ENCODE data around the gene PFKFB3.

The PFKFB3 gene

DNA sequence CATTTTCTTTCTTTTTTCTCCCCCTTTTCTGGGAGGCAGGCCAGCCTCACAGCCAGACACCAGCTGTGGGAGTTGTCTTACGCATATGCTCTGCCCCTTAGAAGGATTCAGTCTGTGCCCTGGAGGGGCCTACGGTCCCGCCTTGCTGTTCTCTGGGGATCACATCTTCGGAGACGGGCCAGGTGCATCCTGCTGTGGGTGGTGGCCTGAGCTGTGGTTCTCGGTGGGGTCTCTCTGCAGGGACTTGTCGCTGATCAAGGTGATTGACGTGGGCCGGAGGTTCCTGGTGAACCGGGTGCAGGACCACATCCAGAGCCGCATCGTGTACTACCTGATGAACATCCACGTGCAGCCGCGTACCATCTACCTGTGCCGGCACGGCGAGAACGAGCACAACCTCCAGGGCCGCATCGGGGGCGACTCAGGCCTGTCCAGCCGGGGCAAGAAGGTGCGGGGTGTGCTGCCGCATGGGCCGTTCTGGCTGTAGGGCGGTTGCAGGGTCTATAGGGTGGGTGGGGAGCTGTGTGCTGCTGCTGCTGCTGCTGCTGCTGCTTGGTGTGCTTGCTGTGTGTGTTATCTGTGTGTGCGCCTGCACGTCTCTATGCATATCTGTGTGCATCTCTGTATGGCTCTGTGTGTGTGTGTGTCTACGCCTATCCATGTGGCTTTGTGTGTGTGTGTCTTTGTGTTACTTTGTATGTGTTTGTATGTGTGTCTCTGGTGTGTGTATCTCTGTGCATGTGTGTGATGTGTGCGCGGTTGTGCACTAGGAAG lies 17.9 kb downstream of the PFKFB3 start:
- no peak for DNase-seq (ENCODE audit: low spot score)

DNA sequence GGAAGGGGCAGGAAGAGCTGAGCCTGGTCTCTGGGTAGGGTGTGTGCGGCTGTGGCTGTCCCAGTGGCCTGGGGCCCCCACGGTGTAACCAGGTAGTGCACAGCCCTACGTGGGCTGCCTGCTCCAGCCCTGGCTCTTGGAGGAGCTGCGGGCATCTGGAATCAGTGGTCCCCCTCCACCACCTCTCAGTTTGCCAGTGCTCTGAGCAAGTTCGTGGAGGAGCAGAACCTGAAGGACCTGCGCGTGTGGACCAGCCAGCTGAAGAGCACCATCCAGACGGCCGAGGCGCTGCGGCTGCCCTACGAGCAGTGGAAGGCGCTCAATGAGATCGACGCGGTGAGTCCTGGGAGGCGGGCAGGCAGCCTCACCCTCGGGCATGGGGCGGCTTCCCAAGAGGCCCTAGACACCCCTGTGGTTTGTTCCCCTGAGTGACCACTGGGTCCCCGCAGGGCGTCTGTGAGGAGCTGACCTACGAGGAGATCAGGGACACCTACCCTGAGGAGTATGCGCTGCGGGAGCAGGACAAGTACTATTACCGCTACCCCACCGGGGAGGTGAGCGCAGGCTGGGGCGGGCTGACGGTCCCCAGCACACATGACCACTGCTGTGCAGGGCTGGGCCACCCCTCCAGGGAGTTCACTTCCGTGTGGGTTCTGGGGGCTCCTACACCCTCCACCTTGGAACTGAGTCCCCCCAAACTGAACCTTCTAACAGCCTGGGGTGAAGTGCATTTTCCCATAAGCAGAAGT lies 18.6 kb downstream of the PFKFB3 start:
- DNase-seq (ENCODE audit: low spot score): no peak

- DNase-seq (ENCODE audit: low spot score): no peak
Measured at GRCh38 chr10:6221971-6222751, 19.4 kb downstream of the PFKFB3 start.

GRCh38 chr10:6222755-6223154 lies 20.0 kb downstream of the PFKFB3 start:
- no peak for DNase-seq (ENCODE audit: low spot score)

- no peak for DNase-seq (ENCODE audit: low spot score)
Measured at GRCh38 chr10:6223981-6224380, 21.2 kb downstream of the PFKFB3 start.

- no peak for DNase-seq (ENCODE audit: low spot score)
Measured at GRCh38 chr10:6224781-6225180, 22.0 kb downstream of the PFKFB3 start.

GRCh38 chr10:6225263-6225814 lies 22.6 kb downstream of the PFKFB3 start:
- DNase-seq (ENCODE audit: low spot score): no peak

GRCh38 chr10:6226216-6226615 lies 23.5 kb downstream of the PFKFB3 start:
- DNase-seq (ENCODE audit: low spot score): no peak

GRCh38 chr10:6227346-6227745 lies 24.6 kb downstream of the PFKFB3 start:
- no peak for DNase-seq (ENCODE audit: low spot score)

DNA sequence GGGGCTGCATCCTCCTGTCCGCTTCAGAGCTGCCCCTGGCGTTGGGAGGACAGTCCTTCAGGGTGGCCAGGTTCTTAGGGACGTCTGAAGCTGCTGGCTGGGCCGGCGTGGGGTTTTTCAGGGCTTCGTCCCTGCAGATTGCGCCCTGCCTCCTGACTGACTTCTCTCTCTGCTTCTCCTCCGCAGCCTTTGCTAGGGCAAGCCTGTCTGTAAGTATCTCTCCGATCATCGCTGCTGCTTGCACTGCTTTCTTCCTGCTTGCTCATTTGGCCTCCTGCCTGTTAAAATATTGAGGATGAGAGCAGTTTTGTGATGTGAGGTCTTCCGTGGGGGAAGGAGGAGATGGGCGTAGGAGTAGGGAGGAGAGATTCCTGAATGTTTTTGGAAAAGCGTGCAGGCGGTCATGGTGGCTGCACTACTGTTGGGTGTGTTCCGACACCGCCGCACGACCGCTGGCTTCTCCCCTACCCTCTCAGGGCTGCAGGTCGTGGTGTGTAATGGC lies 25.3 kb downstream of the PFKFB3 start:
- no peak for DNase-seq (ENCODE audit: low spot score)

DNA sequence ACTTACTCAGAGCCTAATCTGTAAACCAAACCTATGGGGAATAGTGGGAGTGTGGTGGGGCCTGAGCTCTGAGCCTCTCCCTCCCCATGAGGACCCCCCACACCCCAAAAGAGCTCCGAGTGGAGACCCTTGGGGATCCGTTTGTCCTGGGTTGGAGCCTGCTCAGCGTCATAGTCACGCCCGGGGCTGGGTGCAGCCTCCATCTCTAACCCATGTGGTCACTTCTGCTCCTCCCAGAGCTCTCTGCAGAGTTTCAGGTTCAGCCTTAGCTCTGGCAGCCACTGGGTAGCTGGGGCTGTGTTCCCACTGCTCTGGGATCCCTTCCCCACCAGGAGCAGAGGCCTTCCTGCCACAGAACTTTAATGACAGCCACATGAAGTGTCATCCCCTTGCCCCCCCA lies 25.9 kb downstream of the PFKFB3 start:
- DNase-seq (ENCODE audit: low spot score): no peak

DNA sequence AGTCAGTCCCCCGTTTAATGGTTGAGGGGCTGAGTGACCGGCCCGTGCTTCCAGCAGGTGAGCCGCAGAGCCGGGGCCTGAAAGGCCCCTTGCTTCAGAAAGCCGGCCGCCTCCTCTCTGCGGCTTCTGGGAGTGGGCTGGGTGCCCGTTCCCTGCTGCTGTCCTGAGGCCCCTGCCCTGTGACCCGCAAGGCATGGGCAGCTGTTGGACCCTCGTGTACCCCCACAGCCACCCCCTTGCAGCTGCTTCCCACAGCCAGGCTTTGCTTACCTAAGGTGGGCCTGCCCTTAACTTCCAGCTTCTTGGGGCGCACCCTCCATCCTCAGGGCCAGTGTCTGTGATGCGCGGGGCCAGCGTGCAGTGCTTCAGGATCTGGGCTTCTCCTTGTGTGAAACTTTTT lies 26.6 kb downstream of the PFKFB3 start:
- DNase-seq (ENCODE audit: low spot score): no peak

DNA sequence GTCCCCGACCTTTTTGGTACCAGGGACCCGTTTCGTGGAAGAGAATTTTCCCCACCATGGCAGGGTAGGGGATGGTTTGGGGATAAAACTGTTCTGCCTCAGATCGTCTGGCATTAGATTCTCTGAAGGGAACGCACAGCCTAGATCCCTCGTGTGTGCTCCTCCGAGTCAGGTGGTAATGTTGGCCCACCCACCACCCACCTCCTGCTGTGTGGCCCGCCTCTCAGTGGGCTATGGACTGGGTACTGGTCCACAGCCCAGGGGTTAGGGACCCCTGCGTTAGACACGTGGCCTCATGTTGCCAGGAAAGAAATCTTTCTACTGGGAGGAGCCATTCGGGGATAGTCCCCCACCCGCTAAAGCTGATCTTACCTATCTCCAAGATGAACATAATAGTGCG lies 27.0 kb downstream of the PFKFB3 start:
- no peak for DNase-seq (ENCODE audit: low spot score)

DNA sequence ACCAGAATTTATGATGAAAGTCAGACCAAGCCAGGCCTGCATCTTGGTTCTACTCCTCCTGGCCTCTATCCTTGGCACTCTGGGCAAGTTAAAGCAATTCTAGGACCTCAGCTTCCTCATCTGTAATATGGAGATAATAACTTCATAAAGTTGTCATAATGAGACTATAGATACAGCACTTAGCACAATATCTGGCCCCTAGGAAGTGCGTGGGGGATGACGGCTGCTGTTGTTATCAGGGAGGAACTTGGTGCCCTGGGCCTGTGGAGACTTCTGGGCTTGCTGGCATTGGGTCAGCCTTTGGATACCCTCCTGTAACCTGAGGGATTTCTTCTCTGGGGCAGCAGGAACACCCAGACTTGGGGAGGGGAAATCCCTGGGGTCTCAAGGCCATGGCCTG lies 27.6 kb downstream of the PFKFB3 start:
- no peak for DNase-seq (ENCODE audit: low spot score)

DNA sequence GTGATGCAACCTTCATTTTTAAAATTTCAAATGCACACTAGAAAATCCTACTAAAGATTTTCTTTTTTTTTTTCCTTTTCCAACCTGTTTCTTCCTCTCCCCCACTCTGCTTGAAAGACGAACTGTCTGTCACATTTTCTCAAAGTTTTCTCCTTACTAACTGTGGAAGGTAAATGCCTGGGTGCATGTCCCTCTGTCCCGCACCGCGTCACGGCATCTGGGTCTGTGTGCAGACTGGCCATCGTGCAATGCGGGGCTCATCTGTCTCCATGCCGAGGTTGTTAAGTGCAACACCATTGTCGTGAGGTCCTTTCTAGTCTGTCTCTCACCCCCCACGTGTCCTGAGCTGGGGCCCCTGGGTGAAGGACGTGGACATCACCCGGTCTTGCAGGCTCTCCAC lies 28.4 kb downstream of the PFKFB3 start:
- DNase-seq (ENCODE audit: low spot score): no peak

DNA sequence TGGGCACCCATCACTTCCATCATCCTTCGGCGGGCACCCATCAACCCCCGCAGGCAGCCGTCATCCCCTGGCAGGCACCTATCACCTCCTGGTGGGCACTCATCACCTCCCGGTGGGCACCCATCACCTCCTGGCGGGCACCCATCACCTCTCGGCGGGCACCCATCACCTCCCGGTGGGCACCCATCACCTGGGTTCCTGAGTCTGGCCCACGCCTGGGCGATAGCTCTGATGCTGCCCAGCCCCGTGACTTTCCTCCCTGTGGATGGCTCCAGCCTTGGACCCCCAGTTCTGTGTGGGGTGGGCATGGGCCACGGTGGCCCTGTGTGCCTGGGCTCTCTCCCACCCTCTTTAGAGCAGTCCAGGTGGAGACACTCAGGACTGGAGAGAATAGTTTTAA lies 29.0 kb downstream of the PFKFB3 start:
- DNase-seq (ENCODE audit: low spot score): no peak

GRCh38 chr10:6232225-6232807 lies 29.6 kb downstream of the PFKFB3 start:
- DNase-seq (ENCODE audit: low spot score): no peak

DNA sequence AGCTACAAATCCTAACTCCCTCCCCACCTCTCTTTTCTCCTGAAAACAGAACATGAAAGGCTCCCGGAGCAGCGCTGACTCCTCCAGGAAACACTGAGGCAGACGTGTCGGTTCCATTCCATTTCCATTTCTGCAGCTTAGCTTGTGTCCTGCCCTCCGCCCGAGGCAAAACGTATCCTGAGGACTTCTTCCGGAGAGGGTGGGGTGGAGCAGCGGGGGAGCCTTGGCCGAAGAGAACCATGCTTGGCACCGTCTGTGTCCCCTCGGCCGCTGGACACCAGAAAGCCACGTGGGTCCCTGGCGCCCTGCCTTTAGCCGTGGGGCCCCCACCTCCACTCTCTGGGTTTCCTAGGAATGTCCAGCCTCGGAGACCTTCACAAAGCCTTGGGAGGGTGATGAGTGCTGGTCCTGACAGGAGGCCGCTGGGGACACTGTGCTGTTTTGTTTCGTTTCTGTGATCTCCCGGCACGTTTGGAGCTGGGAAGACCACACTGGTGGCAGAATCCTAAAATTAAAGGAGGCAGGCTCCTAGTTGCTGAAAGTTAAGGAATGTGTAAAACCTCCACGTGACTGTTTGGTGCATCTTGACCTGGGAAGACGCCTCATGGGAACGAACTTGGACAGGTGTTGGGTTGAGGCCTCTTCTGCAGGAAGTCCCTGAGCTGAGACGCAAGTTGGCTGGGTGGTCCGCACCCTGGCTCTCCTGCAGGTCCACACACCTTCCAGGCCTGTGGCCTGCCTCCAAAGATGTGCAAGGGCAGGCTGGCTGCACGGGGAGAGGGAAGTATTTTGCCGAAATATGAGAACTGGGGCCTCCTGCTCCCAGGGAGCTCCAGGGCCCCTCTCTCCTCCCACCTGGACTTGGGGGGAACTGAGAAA lies 30.4 kb downstream of the PFKFB3 start:
- DNase-seq (ENCODE audit: low spot score): no peak

DNA sequence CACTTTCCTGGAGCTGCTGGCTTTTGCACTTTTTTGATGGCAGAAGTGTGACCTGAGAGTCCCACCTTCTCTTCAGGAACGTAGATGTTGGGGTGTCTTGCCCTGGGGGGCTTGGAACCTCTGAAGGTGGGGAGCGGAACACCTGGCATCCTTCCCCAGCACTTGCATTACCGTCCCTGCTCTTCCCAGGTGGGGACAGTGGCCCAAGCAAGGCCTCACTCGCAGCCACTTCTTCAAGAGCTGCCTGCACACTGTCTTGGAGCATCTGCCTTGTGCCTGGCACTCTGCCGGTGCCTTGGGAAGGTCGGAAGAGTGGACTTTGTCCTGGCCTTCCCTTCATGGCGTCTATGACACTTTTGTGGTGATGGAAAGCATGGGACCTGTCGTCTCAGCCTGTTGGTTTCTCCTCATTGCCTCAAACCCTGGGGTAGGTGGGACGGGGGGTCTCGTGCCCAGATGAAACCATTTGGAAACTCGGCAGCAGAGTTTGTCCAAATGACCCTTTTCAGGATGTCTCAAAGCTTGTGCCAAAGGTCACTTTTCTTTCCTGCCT lies 31.1 kb downstream of the PFKFB3 start:
- no peak for DNase-seq (ENCODE audit: low spot score)

DNA sequence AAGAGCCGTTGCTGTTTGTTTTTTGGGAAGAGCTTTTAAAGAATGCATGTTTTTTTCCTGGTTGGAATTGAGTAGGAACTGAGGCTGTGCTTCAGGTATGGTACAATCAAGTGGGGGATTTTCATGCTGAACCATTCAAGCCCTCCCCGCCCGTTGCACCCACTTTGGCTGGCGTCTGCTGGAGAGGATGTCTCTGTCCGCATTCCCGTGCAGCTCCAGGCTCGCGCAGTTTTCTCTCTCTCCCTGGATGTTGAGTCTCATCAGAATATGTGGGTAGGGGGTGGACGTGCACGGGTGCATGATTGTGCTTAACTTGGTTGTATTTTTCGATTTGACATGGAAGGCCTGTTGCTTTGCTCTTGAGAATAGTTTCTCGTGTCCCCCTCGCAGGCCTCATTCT lies 31.6 kb downstream of the PFKFB3 start:
- no peak for DNase-seq (ENCODE audit: low spot score)

Data from activated CD4-positive, alpha-beta T cell treated with anti-CD3 and anti-CD28 coated beads, Interleukin-2, Interleukin-4, amounts not matched to agents 100 ng/mL and 50 ng/mL, durations not matched to agents 16 hours and 8 hours (primary cell).